Kidney epithelial cell (primary cell): Measurements from ENCODE around the gene MEX3B. TPM values are rescaled to one million over a fixed set of nuclear protein-coding genes. Genes with fewer than 3 reads are reported as not detected.
A peak's percentile ranks its signal among the peaks of the same experiment; 100 is the strongest.

Experiments
- DNase-seq: peaks from one replicate; pipeline ENCODE4 v3.0.0-alpha.2; 2010; ENCODE audit warnings: low read depth
- H3K27me3 ChIP-seq: 2 replicates; pipeline ENCODE4 v1.6.0; 2011; ENCODE audit warnings: low read length; ENCODE audit not compliant: control insufficient read depth, insufficient read depth
- H3K36me3 ChIP-seq: 2 replicates; pipeline ENCODE4 v1.5.1; 2011; ENCODE audit warnings: low read length; ENCODE audit not compliant: control insufficient read depth, insufficient read depth
- H3K4me3 ChIP-seq: 2 replicates; pipeline ENCODE4 v1.5.1; 2011; ENCODE audit warnings: low read depth, mild to moderate bottlenecking, control low read depth, low read length
- total RNA-seq: library from RNA; depleted of rRNA; stranded (reverse); fragments of >200 nt; gene quantifications from 2 replicates; pipeline ENCODE4 v1.2.3, GENCODE V29; 2015
- TF ChIP-seq, protein P1 (sequence below): IDR thresholded peaks from 2 replicates; pipeline ENCODE4 v1.5.1; 2011; ENCODE audit warnings: mild to moderate bottlenecking, moderate library complexity, low read length, control low read depth, inconsistent platforms; ENCODE audit not compliant: insufficient read depth, poor library complexity, severe bottlenecking

Gene MEX3B
- total RNA-seq, 1 donor from 2014 or later = 18.8 TPM

DNA sequence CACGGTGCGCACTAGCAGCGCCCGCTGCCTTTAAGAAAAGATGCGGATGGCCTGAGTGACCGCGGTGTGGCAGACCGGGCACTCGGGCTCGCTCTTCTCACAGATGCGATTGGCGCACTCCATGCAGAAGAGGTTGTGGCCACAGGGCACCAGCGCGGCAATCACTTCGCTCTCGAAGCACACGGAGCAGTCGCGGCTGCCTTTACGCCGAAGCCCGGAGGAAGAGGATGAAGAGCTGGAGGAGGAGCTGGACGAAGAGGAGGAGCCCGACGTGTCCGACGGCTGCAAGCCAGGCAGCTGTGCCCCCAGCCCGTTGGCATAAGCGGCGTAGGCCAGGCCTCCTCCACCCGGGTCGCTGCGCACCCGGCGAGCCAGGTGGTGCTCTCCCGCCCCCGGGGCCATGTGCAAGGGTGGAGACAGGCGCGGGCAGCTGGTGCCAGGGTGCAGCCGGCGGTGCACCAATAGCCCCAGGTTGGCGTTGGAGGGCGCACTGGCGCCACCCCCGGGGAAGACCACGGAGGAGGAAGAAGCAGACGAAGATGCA, 2.6 kb downstream of the MEX3B start:
- Histone ChIP-seq H3K27me3 (peaks cover 3% of the 10 kb centered on the region), H3K36me3 (no peaks in the 10 kb centered on the region), H3K4me3 (no peak overlapping the region)
- TF ChIP-seq, protein P1, sequence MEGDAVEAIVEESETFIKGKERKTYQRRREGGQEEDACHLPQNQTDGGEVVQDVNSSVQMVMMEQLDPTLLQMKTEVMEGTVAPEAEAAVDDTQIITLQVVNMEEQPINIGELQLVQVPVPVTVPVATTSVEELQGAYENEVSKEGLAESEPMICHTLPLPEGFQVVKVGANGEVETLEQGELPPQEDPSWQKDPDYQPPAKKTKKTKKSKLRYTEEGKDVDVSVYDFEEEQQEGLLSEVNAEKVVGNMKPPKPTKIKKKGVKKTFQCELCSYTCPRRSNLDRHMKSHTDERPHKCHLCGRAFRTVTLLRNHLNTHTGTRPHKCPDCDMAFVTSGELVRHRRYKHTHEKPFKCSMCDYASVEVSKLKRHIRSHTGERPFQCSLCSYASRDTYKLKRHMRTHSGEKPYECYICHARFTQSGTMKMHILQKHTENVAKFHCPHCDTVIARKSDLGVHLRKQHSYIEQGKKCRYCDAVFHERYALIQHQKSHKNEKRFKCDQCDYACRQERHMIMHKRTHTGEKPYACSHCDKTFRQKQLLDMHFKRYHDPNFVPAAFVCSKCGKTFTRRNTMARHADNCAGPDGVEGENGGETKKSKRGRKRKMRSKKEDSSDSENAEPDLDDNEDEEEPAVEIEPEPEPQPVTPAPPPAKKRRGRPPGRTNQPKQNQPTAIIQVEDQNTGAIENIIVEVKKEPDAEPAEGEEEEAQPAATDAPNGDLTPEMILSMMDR = peak; percentile 5
- DNase-seq = no peak

DNA sequence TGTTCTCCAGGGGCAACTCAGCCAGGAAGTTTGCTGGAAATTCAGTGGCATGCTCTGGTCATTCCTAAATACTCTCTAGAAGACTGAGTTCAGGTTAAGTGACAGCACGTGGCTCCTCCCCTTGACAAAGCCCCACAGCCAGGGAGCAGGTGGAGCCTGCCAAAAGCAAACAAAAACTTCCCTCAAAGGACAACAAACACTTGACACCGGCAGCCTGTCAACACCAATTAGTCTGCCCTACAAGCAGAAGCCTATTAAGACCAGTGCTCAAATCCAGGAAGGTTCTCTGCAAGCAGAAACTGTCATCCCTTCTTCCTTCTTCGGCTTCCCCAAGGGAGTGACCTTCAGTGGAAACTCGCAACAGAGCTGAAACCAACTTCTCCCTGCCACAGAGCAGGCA, 5.0 kb downstream of the MEX3B start:
- no peak for DNase-seq
- H3K36me3 ChIP-seq = no peaks in the 10 kb centered on the region
- no peaks in the 10 kb centered on the region for H3K27me3 ChIP-seq
- no peak overlapping the region for H3K4me3 ChIP-seq
- TF ChIP-seq, protein P1 = no peak

DNA sequence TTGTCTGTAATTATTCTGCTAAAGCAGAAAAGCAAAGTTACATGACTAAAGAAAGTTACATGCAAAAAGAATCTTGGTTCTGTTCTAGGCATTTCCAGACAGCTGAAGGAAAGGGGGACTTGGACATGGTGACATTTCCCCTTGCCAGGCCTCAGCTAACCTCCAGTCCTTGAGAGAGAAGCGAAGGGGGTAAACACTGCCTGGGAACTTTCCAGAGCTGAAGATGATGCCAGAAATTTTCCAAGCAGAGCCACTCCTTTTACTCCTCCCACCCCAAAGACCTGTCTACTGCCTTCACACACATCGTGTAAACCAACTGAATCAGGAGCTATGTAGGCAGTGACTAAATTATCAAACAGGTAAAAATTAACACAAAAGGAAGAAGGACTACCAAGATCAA, 5.4 kb downstream of the MEX3B start:
- no peak overlapping the region for H3K4me3 ChIP-seq
- TF ChIP-seq, protein P1 = no peak

DNA sequence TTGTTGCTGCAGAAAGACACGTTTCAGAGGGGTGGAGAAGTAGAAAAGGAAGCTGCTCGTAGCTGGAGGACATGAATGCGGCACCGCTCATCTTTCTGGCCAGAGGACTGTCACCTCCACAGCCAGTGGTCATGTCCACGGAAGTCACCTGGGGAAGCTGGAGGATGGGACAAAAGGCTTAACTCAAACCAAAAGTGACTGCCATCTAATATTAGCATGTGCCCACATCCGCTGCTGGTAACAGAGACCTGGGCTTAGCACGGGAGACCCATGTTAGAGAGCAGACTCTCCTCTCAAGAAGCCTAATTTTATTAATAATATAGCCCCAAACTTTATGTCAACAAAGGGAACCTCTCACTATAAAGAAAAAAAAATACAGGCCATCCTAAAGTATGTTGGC, 5.9 kb downstream of the MEX3B start:
- no peaks in the 10 kb centered on the region for H3K27me3 ChIP-seq
- no peak for DNase-seq
- TF ChIP-seq, protein P1 = no peak
- H3K4me3 ChIP-seq = no peak overlapping the region
- H3K36me3 ChIP-seq = no peaks in the 10 kb centered on the region

More for the DNA sequence above, 5.4 kb downstream of the MEX3B start:
- no peak for DNase-seq
- no peaks in the 10 kb centered on the region for H3K27me3 ChIP-seq
- no peaks in the 10 kb centered on the region for H3K36me3 ChIP-seq

DNA sequence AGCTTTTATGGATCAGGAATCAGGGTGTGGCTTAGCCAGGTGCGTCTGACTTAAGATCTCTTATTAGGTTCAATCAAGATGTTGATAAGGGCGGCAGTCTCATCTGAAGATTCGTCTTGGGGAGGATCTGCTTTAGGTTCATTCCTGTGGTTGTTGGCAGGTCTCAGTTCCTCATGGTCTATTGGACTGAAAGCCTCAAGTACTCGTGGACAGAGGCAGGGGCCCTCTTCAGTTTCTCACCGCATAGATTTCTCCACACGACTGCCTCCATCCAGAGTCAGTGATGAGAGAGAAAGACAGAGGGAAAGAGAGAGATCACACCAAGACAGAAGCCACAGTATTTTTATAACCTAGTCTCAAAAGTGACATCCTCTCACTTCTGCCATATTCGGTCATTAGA, 9.4 kb downstream of the MEX3B start:
- Histone ChIP-seq H3K36me3 (no peaks in the 10 kb centered on the region), H3K27me3 (no peaks in the 10 kb centered on the region), H3K4me3 (no peak overlapping the region)
- no peak for DNase-seq
- TF ChIP-seq, protein P1 = no peak

DNA sequence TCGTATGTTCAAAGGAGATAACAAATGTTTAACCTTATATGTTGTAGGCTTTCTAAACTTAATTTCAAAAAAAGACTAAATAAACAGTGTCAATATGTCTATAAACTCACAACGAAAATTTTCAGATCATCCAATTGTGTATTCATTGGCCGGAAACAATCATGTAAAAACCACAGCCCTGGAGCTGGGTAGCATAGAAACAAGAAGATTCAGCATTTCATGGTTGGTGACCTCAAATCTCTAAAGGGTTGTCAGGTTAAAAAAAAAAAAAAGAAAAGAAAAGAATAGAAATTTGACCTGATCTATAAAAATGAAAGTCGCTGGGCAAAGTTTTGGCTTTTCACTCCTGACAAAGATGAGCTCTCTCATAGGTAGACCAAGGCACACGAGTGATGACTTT, 13.9 kb downstream of the MEX3B start:
- TF ChIP-seq, protein P1 = no peak
- Histone ChIP-seq H3K36me3 (no peaks in the 10 kb centered on the region), H3K4me3 (no peak overlapping the region), H3K27me3 (no peaks in the 10 kb centered on the region)
- no peak for DNase-seq
